Keratinocyte (primary cell): ENCODE results near the gene AFAP1L1. TPM values are rescaled to one million over a fixed set of nuclear protein-coding genes. Genes with fewer than 3 reads are reported as not detected.

Experiments used
- DNase-seq: peaks from one replicate; pipeline ENCODE4 v3.0.0-alpha.2; 2011; ENCODE audit warnings: low read depth, missing footprints, low spot score
- FAIRE-seq: peaks from 2 replicates; lab custom pipeline; 2011; peaks lifted over from hg19 to GRCh38; lab: Jason Lieb, UNC
- H2AFZ ChIP-seq: 2 replicates; pipeline ENCODE4 v1.6.0; 2012; ENCODE audit warnings: low read length, control low read depth, inconsistent platforms; ENCODE audit not compliant: control insufficient read depth
- H3K27ac ChIP-seq: 2 replicates; pipeline ENCODE4 v1.5.1; 2011; ENCODE audit warnings: low read length; ENCODE audit not compliant: control insufficient read depth, insufficient read depth
- H3K27me3 ChIP-seq: 3 replicates; pipeline ENCODE4 v1.6.0; 2011; ENCODE audit warnings: low read length; ENCODE audit not compliant: control insufficient read depth, insufficient read depth; ENCODE audit errors: extremely low read depth
- H3K36me3 ChIP-seq, 2 experiments: 2 replicates in 1 of 2; 3 replicates in 1 of 2; pipeline ENCODE4 v1.5.1; 2011; ENCODE audit warnings: low read length in 2 of 2, mild to moderate bottlenecking in 1 of 2; ENCODE audit not compliant: control insufficient read depth in 2 of 2, insufficient read depth in 2 of 2; ENCODE audit errors: extremely low read depth in 1 of 2
- H3K4me1 ChIP-seq: 3 replicates; pipeline ENCODE4 v1.5.1; 2011; ENCODE audit warnings: low read length; ENCODE audit not compliant: control insufficient read depth, insufficient read depth; ENCODE audit errors: extremely low read depth
- H3K4me2 ChIP-seq: 3 replicates; pipeline ENCODE4 v1.6.0; 2011; ENCODE audit warnings: low read depth, low read length; ENCODE audit not compliant: control insufficient read depth, insufficient read depth; ENCODE audit errors: extremely low read depth
- H3K4me3 ChIP-seq, 3 experiments: fragments of 200-600 bp in 1 of 3; sonication (generic) in 1 of 3; 2 replicates in 2 of 3; 3 replicates in 1 of 3; pipeline ENCODE4 v1.5.1; 2011 to 2016; ENCODE audit warnings: low read length in 3 of 3, mild to moderate bottlenecking in 3 of 3, control low read depth in 2 of 3, inconsistent platforms in 1 of 3, low read depth in 1 of 3, mixed read lengths in 1 of 3, mixed run types in 1 of 3, moderate library complexity in 1 of 3; ENCODE audit not compliant: control insufficient read depth in 2 of 3, insufficient read depth in 2 of 3; ENCODE audit errors: extremely low read depth in 1 of 3
- H3K79me2 ChIP-seq: 2 replicates; pipeline ENCODE4 v1.6.0; 2012; ENCODE audit warnings: low read length; ENCODE audit not compliant: control insufficient read depth, insufficient read depth
- H3K9ac ChIP-seq: 3 replicates; pipeline ENCODE4 v1.6.0; 2011; ENCODE audit warnings: low read length; ENCODE audit not compliant: control insufficient read depth, insufficient read depth; ENCODE audit errors: extremely low read depth
- H3K9me1 ChIP-seq: 3 replicates; pipeline ENCODE4 v1.6.0; 2011; ENCODE audit warnings: low read length; ENCODE audit not compliant: control insufficient read depth, insufficient read depth; ENCODE audit errors: extremely low read depth
- H3K9me3 ChIP-seq: 2 replicates; pipeline ENCODE4 v1.5.1; 2012; ENCODE audit warnings: low read depth, low read length; ENCODE audit not compliant: control insufficient read depth
- H4K20me1 ChIP-seq: 3 replicates; pipeline ENCODE4 v1.6.0; 2011; ENCODE audit warnings: low read length; ENCODE audit not compliant: control insufficient read depth, insufficient read depth; ENCODE audit errors: extremely low read depth
- EZH2 ChIP-seq: IDR thresholded peaks from one replicate; pipeline ENCODE4 v1.6.1; 2012; ENCODE audit warnings: inconsistent platforms, mild to moderate bottlenecking, low read length, moderate library complexity
- dilution Hi-C: fragments of 300-500 bp; cut with MboI; formaldehyde crosslinking; loops from one replicate; pipeline ENCODE4 v1.7.0; 2020; ENCODE audit warnings: low sequenced_read_pairs; ENCODE audit not compliant: extremely low pct_ligation_motif_present
- polyA plus RNA-seq, 5 experiments: library from polyadenylated mRNA; depleted of rRNA in 3 of 5; stranded (reverse) in 3 of 5; stranded (forward) in 1 of 5; unstranded in 1 of 5; fragments of >200 nt; gene quantifications; 1 replicate in 1 of 5; 2 replicates in 3 of 5; 3 replicates in 1 of 5; pipeline versions ENCODE4 v1.2.1 to v1.2.3, GENCODE V29; 2011 to 2012; ENCODE audit warnings: missing spikeins in 2 of 5, low read depth in 1 of 5, low replicate concordance in 1 of 5
- TF ChIP-seq, protein P1 (sequence below), 3 experiments: IDR thresholded peaks in 1 of 3; conservative IDR thresholded peaks in 1 of 3; optimal IDR thresholded peaks in 1 of 3; 2 replicates in 2 of 3; 3 replicates in 1 of 3; pipeline versions ENCODE3 to v1.5.1; 2011; ENCODE audit warnings: low read length in 3 of 3, mild to moderate bottlenecking in 3 of 3, moderate library complexity in 2 of 3, control low read depth in 1 of 3, inconsistent platforms in 1 of 3; ENCODE audit not compliant: insufficient read depth in 2 of 3; ENCODE audit errors: extremely low read depth in 1 of 3

Gene AFAP1L1
- polyA plus RNA-seq, 1 donor (not counting 4 experiments of a cell fraction or from before 2014, with no cell fraction given) = 4.6 TPM

DNA sequence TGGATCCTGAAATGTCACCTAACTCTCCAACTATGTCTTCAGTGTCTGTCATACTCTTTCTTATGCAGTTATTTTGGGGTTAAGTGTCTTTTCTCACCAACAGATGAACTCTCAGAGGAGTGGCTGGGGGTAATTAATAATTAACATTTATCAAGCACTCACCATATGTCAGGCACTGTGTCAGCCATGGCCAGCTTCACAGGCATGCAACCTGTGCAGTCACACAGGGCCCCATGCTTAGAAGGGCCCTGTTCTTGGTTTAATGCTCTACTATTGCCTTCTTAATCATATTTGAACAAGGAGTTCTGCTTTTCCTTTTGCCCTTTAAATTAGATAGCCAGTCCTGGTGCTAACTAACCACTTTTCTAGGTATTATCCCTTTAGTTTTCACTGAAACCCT lies 70.2 kb downstream of the AFAP1L1 start:
- H3K79me2 ChIP-seq = peaks cover 13% of the 10 kb centered on the region
- dilution Hi-C loops = no loop called here
- TF ChIP-seq, protein P1, sequence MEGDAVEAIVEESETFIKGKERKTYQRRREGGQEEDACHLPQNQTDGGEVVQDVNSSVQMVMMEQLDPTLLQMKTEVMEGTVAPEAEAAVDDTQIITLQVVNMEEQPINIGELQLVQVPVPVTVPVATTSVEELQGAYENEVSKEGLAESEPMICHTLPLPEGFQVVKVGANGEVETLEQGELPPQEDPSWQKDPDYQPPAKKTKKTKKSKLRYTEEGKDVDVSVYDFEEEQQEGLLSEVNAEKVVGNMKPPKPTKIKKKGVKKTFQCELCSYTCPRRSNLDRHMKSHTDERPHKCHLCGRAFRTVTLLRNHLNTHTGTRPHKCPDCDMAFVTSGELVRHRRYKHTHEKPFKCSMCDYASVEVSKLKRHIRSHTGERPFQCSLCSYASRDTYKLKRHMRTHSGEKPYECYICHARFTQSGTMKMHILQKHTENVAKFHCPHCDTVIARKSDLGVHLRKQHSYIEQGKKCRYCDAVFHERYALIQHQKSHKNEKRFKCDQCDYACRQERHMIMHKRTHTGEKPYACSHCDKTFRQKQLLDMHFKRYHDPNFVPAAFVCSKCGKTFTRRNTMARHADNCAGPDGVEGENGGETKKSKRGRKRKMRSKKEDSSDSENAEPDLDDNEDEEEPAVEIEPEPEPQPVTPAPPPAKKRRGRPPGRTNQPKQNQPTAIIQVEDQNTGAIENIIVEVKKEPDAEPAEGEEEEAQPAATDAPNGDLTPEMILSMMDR (optimal IDR thresholded peaks at IDR 0.05 in 1 of 3, IDR thresholded peaks at IDR 0.05 in 1 of 3, conservative IDR thresholded peaks at IDR 0.05 in 1 of 3; ENCODE audit: extremely low read depth in 1 of 3, insufficient read depth in 2 of 3, low read length in 3 of 3) = no peak
- no peak for TF ChIP-seq EZH2
- no peaks in the 10 kb centered on the region for H3K9me3 ChIP-seq
- no peak overlapping the region for H3K4me3 ChIP-seq
- DNase-seq = no peak
- H3K36me3 ChIP-seq = peaks cover 0 to 3% of the 10 kb centered on the region in 2 experiments
- no peaks in the 10 kb centered on the region for H4K20me1 ChIP-seq
- H2AFZ ChIP-seq = no peak overlapping the region
- no peak overlapping the region for H3K4me2 ChIP-seq
- no peaks in the 10 kb centered on the region for H3K27me3 ChIP-seq
- peaks cover 7% of the 10 kb centered on the region for H3K4me1 ChIP-seq
- no peaks in the 10 kb centered on the region for H3K9me1 ChIP-seq
- no peak overlapping the region for H3K9ac ChIP-seq
- no peak overlapping the region for H3K27ac ChIP-seq
- no peak for FAIRE-seq

DNA sequence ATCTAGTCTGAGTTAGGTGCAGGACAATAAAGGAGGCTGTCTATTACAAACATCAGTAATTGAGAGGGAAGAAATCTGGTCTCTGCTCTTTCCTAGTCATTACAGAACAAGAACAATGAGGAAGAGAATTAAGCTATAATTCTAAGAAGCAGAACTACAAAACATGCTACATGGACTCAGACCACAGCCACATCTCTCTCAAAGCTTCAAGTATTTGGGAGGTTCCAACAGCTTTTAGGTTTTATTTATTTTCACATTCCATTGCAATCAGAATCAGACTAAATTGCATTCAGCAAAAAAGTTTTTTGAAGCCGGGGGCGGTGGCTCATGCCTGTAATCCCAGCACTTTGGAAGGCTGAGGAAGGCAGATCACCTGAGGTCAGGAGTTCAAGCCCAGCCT lies 72.5 kb downstream of the AFAP1L1 start:
- Histone ChIP-seq H4K20me1 (peaks cover 1% of the 10 kb centered on the region), H3K79me2 (peaks cover 31% of the 10 kb centered on the region), H3K9me3 (no peaks in the 10 kb centered on the region), H3K4me2 (peak overlapping the region; percentile 93), H3K27me3 (no peaks in the 10 kb centered on the region), H3K36me3 (peaks cover 6 to 13% of the 10 kb centered on the region in 2 experiments), H3K9me1 (no peaks in the 10 kb centered on the region), H3K27ac (no peak overlapping the region), H3K4me3 (peak overlapping the region in 1 of 3 experiments; percentile 97), H3K4me1 (peaks cover 16% of the 10 kb centered on the region), H3K9ac (no peak overlapping the region), H2AFZ (no peak overlapping the region)
- no peak for FAIRE-seq
- no peak for DNase-seq
- dilution Hi-C loops = no loop called here
- TF ChIP-seq, protein P1 (optimal IDR thresholded peaks at IDR 0.05 in 1 of 3, IDR thresholded peaks at IDR 0.05 in 1 of 3, conservative IDR thresholded peaks at IDR 0.05 in 1 of 3; ENCODE audit: extremely low read depth in 1 of 3, insufficient read depth in 2 of 3, low read length in 3 of 3) = no peak
- no peak for TF ChIP-seq EZH2
